ENCODE results near the gene FSTL5.

DNA sequence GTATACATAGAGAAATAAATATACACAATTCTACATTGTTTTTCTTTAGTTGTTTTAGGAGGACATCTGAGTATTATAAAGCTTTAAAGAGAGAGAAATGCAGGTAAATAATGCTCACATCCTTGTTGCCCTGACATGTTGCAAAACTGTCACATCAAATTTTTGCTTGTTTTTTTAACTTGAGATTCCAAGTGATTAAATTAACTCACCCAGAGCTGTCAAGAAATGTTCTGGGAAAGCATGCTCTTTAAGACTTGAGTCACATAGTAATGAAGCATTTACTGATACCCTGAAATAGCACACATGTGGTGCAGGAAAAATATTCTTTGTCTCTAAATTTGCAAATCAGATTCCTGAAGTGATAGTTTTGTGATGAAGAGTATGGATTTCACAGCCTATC lies 665.6 kb downstream of the FSTL5 start:
- TF ChIP-seq, protein P1, sequence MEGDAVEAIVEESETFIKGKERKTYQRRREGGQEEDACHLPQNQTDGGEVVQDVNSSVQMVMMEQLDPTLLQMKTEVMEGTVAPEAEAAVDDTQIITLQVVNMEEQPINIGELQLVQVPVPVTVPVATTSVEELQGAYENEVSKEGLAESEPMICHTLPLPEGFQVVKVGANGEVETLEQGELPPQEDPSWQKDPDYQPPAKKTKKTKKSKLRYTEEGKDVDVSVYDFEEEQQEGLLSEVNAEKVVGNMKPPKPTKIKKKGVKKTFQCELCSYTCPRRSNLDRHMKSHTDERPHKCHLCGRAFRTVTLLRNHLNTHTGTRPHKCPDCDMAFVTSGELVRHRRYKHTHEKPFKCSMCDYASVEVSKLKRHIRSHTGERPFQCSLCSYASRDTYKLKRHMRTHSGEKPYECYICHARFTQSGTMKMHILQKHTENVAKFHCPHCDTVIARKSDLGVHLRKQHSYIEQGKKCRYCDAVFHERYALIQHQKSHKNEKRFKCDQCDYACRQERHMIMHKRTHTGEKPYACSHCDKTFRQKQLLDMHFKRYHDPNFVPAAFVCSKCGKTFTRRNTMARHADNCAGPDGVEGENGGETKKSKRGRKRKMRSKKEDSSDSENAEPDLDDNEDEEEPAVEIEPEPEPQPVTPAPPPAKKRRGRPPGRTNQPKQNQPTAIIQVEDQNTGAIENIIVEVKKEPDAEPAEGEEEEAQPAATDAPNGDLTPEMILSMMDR (IDR thresholded peaks at IDR 0.05): no peak
- TF ChIP-seq ZFX (IDR thresholded peaks at IDR 0.05; ENCODE audit: borderline replicate concordance): no peak
